K562 (cell line): Measurements from ENCODE around the gene HLCS. TPM values are rescaled to one million over a fixed set of nuclear protein-coding genes. Genes with fewer than 3 reads are reported as not detected.
A peak's percentile ranks its signal among the peaks of the same experiment; 100 is the strongest.

ENCODE experiments used
- CBX3 ChIP-seq, 2 experiments: IDR thresholded peaks; 1 replicate in 1 of 2; 2 replicates in 1 of 2; pipeline ENCODE4 v1.6.1; 2012; ENCODE audit warnings: inconsistent platforms in 2 of 2, low read length in 2 of 2, borderline replicate concordance in 1 of 2, control low read depth in 1 of 2
- CREBBP ChIP-seq: IDR thresholded peaks from one replicate; pipeline ENCODE4 v1.6.1; 2012; ENCODE audit warnings: low read depth, mild to moderate bottlenecking, control low read depth, inconsistent platforms, low read length
- CREM ChIP-seq: IDR thresholded peaks from 2 replicates; pipeline ENCODE4 v1.6.1; 2014; ENCODE audit warnings: antibody characterized with exemption, low read depth
- E4F1 ChIP-seq: fragments of 250-450 bp; sonication (Bioruptor Pico); IDR thresholded peaks from 2 replicates; pipeline ENCODE4 v1.5.0; 2021; ENCODE audit warnings: mild to moderate bottlenecking, borderline replicate concordance
- HDAC6 ChIP-seq: IDR thresholded peaks from 2 replicates; pipeline ENCODE4 v1.6.1; 2012; ENCODE audit warnings: low read depth, mild to moderate bottlenecking, control low read depth, inconsistent platforms, low read length, moderate library complexity
- ILF3 ChIP-seq: fragments of 450-650 bp; IDR thresholded peaks from 2 replicates; pipeline ENCODE4 v1.6.1; 2018; ENCODE audit warnings: antibody characterized with exemption, mild to moderate bottlenecking, moderate library complexity, borderline replicate concordance
- IRF1 ChIP-seq: sonication (generic); formaldehyde crosslinking; IDR thresholded peaks from 2 replicates; pipeline ENCODE4 v1.8.0; 2022; ENCODE audit warnings: missing genetic modification reagents, mild to moderate bottlenecking, borderline replicate concordance
- PTRF ChIP-seq: fragments of 450-650 bp; IDR thresholded peaks from 2 replicates; pipeline ENCODE4 v1.6.1; 2016; ENCODE audit warnings: mild to moderate bottlenecking, missing genetic modification characterization, missing compliant biosample characterization
- SMAD3 ChIP-seq: fragments of 450-650 bp; formaldehyde crosslinking; conservative IDR thresholded peaks from 2 replicates; pipeline ENCODE4 v1.4.0; 2020; ENCODE audit warnings: mild to moderate bottlenecking
- SP2 ChIP-seq: IDR thresholded peaks from 2 replicates; pipeline ENCODE4 v1.6.1; 2011; ENCODE audit warnings: mild to moderate bottlenecking, low read depth, low read length, moderate library complexity; ENCODE audit not compliant: poor library complexity, severe bottlenecking; ENCODE audit errors: extremely low read depth
- TAF15 ChIP-seq: fragments of 200-400 bp; formaldehyde crosslinking; IDR thresholded peaks from 2 replicates; pipeline ENCODE4 v1.6.1; 2017; ENCODE audit warnings: mild to moderate bottlenecking, low read depth, low read length, moderate library complexity
- ZFX ChIP-seq: sonication (generic); formaldehyde crosslinking; IDR thresholded peaks from 2 replicates; pipeline ENCODE4 v1.8.0; 2022; ENCODE audit warnings: mild to moderate bottlenecking, missing genetic modification reagents, moderate library complexity
- ZNF311 ChIP-seq: fragments of 250-450 bp; sonication (Bioruptor Pico); IDR thresholded peaks from 2 replicates; pipeline ENCODE4 v1.4.0; 2020; ENCODE audit warnings: mild to moderate bottlenecking, moderate library complexity
- ZNF407 ChIP-seq: fragments of 450-650 bp; IDR thresholded peaks from 2 replicates; pipeline ENCODE4 v1.6.1; 2016; ENCODE audit warnings: low read depth
- ZNF589 ChIP-seq: fragments of 200-800 bp; sonication (Bioruptor generic); IDR thresholded peaks from 2 replicates; pipeline ENCODE4 v1.6.1; 2016; ENCODE audit warnings: low read depth, missing genetic modification characterization, missing compliant biosample characterization
- ZNF696 ChIP-seq: fragments of 250-450 bp; sonication (Bioruptor Pico); conservative IDR thresholded peaks from 2 replicates; pipeline ENCODE4 v1.4.0; 2020; ENCODE audit warnings: mild to moderate bottlenecking, moderate library complexity
- polyA plus RNA-seq, 8 experiments: library from polyadenylated mRNA; depleted of rRNA in 4 of 8; stranded (reverse) in 5 of 8; unstranded in 3 of 8; fragments of >200 nt; fragmentation: Nextera tagmentation in 2 of 8; fragmentation: Illumina TruSeq in 1 of 8; extraction: Ambion mirVana in 2 of 8; extraction: Trizol in 1 of 8; gene quantifications; 2 replicates each; pipeline versions ENCODE4 v1.2.1 to v1.2.3, GENCODE V29; 2011 to 2014; ENCODE audit warnings: inconsistent platforms in 1 of 8, missing spikeins in 1 of 8
- total RNA-seq, 7 experiments: library from RNA; depleted of rRNA in 6 of 7; stranded (reverse); fragments of >200 nt in 6 of 7; fragmentation: Illumina TruSeq in 2 of 7; extraction: Trizol in 2 of 7; gene quantifications; 2 replicates each; pipeline versions ENCODE4 v1.2.1 to v1.2.3, GENCODE V29; 2011 to 2021; ENCODE audit warnings: low replicate concordance in 1 of 7

HLCS gene
- total and polyA plus RNA-seq, 9 of the 15 experiments (the other 6 are each of a cell fraction or from before 2014, with no cell fraction given) = 3.0 to 21.5 (median 17.1) TPM

- TF ChIP-seq ZNF407 (no peak), IRF1 (CRISPR knock-in tag) (no peak), PTRF (tag) (0 out of 2 replicates have a peak, but pooled peaks have one; percentile 20), CREM (peak; percentile 77), HDAC6 (no peak), E4F1 (CRISPR knock-in tag) (no peak), ZNF589 (CRISPR knock-in tag) (peak; percentile 86), CBX3 (IDR thresholded peaks at IDR 0.05; ENCODE audit: borderline replicate concordance in 1 of 2, low read length in 2 of 2) (no peak), CREBBP (no peak), ILF3 (no peak), ZFX (CRISPR knock-in tag) (peak; percentile 31), SMAD3 (CRISPR knock-in tag) (no peak), TAF15 (no peak), ZNF311 (no peak), SP2 (no peak), ZNF696 (CRISPR knock-in tag) (no peak)
These were observed 7.7 kb upstream of the HLCS start (continued) for GRCh38 chr21:36973986-36974850.
